GM19351 (cell line): ENCODE results near the gene ZSCAN22.
"Not testable (repeated sequence)": the region's sequence is repeated elsewhere in the genome, so short reads cannot be mapped to it uniquely, and the experiment has no call there.

Source experiments
- ATAC-seq: cut with Tn5 transposase; IDR thresholded peaks from one replicate; pipeline ENCODE4 v1.9.1; 2021; ENCODE audit warnings: mild to moderate bottlenecking, moderate library complexity; ENCODE audit not compliant: unreplicated experiment

The ZSCAN22 gene

DNA sequence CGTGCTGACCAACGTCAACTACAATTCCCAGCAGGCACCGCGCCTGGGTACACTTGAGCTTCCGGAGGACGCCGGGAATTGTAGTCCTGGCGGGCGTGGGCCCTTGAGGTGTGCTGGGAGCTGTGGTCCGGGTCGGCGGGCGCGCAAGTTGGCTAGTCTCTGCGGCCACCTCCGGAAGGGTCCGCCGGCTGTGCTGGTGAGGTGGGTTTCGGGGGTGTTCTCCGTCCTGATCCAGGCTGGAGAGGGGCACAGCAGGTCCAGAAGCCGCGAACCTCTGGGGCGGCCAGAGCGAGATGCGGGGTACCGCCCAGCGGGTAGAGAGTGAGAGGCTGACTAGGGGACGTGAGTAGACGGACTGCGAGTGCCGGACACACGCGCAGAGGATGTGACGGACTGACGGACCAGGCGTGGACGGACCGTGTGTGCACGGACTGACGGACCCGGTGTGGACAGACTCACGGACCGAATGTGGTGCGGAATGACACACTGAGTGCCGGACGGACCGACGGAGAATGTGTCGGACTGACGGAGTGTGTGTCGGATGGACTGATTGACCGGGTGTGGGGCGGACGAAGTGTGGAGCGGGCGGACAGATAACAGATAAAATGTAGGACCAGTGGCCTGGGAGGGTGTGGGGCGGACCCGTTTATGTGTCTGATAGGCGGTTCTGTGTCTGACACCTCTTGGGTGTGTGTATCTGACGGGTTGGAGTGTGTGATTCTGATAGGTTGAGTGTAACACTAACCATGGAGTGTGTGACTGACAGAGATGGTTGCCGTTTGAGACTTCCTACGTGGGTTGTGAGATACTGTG is at the start of gene ZSCAN22:
Gene ZSCAN22, plus strand, starts transcription at position 81 of the 813 bp plus-strand sequence. CDS start 7,809 bp downstream, outside the sequence.
- ATAC-seq = peak; percentile 88

DNA sequence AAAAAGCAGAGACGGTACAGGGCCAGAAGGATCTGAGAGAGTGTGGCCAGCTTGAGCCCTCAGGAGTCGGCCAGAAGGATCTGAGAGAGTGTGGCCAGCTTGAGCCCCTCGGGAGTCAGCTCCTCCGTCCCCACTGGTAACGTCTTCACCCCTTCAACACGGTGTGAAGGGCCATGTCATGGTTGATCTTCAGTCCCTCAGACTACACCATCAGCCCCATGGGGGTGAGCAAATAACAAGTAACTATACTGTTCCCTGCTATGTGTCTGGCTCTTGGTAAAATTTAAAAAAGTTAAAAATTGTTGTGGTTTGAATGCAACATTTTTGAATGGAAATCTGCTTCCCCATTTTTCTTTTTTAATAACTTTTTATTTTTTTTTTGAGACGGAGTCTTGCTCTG is 49.6 kb upstream of the ZSCAN22 start:
- ATAC-seq = no peak

DNA sequence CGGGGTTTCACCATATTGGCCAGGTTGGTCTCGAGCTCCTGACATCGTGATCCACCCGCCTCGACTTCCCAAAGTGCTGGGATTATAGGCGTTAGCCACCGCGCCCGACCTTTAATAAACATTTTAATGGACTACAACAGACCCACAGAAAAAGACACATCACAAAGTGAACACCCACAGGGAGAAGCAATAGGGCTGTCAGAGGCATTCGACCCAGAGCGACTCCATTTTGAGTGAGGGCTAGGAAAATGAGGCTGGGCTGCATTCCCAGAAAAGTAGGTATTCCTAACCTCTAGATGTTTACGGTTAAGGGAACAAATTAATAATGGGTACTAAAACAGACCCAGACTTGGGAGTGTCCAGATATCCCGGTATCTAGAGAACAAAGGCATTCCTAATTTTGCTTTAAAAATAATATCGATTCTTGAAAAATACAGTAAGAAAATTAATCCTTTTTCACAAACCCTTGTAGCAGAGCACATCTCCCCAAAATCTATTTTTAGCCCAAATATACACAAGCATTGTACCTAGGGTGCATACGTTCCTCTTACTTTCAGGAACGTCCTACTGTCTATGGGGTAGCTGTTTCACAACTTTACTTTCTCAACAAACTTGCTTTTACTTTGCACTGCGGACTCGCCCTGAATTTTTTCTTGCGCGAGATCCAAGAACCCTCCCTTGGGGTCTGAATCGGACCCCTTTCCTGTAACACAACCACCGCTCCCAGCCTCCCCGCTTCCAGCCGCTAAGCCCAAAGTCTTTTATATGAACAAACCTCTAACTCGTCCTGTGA is 48.9 kb upstream of the ZSCAN22 start:
- peak; percentile 8 for ATAC-seq

DNA sequence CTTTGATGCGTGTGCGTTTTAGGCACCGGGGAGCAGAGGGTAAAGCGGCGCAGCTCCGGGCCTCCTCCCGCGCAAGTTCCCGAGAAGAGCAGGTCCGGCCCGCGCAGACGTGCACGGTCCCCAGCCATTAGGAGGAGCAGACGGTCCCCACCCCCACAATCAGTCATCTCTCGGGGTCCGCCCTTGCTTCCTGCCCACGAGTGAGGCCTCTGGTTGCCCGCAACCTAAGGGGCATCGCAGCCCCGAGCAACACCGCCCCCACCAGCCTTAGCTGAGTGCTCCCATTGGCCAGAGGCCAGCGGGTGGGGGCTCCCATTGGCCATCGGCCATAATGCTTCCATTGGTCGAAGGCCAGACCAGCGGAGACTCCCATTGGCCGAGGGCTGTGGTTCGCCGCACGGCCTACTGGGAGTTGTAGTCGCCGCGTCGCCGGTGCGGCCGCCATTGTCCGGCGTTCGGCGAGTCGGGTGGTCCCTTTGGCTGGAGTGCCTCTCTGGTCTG is 48.2 kb upstream of the ZSCAN22 start, which contains the start of gene ZNF8:
Gene ZNF8, plus strand, starts transcription at position 415 of the 501 bp plus-strand sequence. CDS start 127 bp downstream, outside the sequence.
- peak; percentile 93 for ATAC-seq

DNA sequence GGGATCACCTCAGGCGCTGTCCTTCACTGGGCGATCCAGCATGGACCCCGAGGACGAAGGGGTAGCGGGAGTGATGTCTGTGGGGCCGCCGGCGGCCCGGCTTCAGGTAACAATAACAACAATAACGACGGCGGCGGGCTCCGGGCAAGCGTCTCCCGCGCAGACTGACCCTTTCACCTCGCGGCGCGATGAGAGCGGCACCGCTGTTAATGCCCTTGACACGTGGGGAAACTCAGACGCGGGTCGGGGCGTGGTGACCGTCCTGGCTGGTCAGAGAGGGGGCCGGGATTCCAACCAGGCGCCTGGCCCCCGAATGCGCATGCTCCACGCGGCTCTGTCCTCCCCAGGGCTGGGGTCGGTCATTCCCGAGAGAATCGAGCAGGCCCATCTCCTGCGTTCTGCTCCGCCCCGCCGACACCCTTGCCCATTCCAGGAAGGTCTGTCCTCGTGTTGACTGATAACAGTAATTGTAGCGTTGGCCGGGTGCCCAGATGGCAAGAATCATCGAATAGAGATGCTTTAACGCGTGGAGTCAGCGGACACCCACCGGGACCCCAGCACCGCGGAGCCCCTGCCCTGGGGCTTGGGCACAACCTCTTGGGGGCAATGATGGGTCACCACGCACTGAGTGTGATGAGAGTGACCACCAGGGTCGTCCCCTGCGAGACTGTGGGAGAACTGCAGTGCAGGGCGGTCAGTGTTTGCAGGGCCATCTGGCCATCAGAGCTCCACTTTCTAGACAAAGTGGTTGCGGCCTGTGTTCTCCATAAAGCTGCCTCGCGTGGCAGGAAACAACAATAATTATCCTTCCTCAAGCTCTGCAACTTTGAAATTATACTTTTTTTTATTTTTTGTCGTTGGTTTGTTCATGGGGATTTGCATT is 47.5 kb upstream of the ZSCAN22 start:
- peak; percentile 26 for ATAC-seq

DNA sequence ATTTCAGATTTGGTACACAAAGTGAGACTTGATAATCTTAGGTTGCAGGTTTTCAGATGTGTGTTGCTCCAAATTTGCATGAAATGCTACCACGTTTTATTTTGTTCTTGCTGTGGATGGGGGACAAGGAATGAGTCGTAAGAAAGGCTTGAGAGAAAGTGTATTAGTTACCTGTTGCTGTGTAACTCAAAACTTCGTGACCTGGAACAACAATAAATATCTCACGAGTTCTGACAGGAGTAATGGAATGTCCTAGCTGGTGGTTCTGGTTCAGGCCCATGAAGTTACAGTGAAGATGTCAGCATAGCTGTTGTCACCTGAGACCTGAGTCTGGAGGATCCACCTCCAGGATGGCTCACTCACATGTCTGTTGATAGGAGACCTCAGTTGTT is 46.9 kb upstream of the ZSCAN22 start:
- no peak for ATAC-seq

GRCh38 chr19:58284199-58284598 is 42.6 kb upstream of the ZSCAN22 start:
- ATAC-seq = no peak

DNA sequence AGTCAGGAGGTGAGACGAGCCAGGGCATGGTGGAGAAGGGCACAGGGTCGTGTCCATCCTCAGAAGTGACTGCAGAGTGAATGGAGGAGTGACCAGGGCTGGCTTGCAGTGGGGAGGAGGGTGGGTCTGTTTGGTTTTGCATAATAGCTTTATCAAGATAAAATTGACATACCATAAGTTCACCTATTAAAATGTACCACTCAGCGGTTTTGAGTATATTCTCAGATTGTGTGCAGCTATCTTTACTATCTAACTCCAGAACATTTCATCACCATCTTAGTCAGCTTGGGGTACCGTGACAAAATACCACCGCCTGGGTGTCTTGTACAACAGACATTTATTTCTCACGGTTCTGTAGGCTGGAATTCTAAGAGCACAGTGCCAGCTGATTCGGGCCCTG is 34.9 kb upstream of the ZSCAN22 start:
- no peak for ATAC-seq

DNA sequence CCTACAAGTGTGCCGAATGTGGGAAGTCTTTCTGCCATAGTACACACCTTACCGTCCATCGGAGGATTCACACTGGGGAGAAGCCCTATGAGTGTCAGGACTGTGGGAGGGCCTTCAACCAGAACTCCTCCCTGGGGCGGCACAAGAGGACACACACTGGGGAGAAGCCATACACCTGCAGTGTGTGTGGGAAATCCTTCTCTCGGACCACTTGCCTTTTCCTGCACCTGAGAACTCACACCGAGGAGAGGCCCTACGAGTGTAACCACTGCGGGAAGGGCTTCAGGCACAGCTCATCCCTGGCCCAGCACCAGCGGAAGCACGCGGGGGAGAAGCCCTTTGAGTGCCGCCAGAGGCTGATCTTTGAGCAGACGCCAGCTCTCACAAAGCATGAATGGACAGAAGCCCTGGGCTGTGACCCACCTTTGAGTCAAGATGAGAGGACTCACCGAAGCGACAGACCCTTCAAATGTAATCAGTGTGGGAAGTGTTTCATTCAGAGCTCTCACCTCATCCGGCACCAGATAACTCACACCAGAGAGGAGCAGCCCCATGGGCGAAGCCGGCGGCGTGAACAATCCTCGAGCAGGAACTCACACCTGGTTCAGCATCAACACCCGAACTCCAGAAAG is 31.9 kb upstream of the ZSCAN22 start:
- ATAC-seq = no peak

GRCh38 chr19:58296104-58296503 is 30.7 kb upstream of the ZSCAN22 start:
- no peak for ATAC-seq

DNA sequence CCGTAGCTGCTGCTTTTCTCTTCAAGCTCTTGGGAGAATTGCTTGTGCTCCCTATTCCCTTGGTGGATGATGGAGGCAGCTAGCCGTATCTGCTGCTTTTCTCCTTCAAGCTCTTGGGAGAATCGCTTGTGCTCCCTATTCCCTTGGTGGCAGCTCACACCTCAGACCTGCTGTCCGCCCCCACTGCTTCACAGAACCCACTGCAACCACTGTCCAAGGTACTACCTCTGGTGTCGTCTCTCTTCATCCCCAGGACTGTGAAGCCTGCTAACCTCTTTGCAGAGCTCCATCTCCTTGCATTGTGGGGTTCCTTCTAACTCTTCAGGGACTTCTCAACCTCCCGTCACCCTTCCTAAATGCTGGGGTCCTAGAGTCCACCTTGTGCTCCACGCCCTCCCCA is 26.2 kb upstream of the ZSCAN22 start:
- no peak for ATAC-seq

DNA sequence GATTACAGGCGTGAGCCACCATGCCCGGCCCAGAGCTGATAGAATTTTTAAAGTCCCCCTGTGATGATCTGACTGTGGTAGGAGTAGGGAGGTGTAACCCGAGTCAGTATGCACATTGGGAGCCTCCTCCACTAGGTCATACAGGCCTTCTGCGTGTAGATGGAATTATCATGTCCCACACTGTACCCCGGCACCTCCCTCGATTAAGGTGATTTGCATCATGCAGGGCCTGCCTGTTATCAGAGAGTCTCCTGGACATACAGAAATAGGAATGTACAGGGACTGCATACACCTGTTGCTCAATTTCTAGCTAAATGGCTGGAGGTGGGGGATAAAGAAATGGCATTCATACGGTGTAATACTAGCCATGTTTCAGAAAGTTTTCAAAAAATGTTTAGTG is 22.5 kb upstream of the ZSCAN22 start:
- ATAC-seq = no peak

GRCh38 chr19:58304748-58305064 is 22.1 kb upstream of the ZSCAN22 start:
- no peak for ATAC-seq

- peak; percentile 93 for ATAC-seq
These were observed 21.5 kb upstream of the ZSCAN22 start, which contains the start of gene ERVK3-1 for GRCh38 chr19:58305065-58305931. Gene ERVK3-1, plus strand, starts transcription at chr19:58305377. Its CDS starts 6,792 bp downstream, at chr19:58312169.

GRCh38 chr19:58305932-58306323 is 20.9 kb upstream of the ZSCAN22 start:
- ATAC-seq = no peak

DNA sequence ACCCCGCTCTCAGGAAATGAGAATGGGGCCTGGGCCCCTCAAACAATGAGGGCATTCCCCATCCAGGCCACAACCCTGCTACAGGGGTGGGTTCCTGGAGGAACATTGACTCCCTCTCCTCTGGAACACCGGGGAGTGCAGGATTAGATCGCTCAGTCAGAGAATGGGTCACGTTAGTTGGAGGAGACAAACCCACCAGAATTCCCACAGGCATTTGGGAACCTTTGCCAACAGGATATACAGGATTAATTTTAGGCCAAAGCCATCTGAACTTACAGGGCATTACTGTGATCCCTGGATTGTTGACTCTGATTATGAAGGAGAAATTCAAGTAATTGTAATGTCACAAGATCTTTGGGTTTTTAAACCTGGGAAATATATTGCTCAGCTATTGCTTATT is 19.1 kb upstream of the ZSCAN22 start:
- ATAC-seq = no peak

DNA sequence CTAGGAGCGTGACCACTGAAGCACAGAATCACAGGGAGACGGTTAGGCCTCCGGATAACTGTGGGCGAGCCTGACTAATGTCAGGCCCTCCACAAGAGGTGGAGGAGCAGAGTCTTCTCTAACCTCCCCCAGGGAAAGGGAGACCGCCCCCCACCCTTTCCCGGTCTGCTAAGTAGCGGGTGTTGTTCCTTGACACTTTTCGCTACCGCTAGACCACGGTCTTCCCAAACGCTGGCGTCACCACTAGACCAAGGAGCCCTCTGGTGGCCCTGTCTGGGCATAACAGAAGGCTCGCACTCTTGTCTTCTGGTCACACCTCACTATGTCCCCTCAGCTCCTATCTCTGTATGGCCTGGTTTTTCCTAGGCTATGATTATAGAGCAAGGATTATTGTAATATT is 16.1 kb upstream of the ZSCAN22 start:
- not testable (repeated sequence) for ATAC-seq

DNA sequence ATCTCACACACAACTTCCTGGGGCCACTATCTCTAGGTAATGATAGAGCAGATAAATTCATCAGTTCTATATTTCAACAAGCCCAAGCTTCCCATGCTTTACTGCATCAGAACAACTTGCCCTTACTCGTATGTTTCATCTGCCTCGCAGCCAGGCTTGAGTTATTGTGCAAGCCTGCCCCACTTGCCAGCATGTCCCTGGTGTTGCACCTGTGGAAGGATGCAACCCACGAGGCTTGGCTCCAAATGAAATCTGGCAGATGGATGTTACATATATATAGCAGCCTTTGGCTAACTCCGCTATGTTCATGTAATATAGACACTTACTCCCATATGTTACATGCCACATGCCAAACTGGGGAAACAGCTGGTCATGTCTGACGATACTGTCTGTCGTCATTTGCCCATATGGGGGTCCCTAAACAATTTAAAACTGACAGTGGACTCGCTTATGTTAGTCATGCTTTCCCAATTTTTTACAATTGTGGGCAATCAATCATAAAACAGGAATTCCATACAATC is 15.4 kb upstream of the ZSCAN22 start:
- ATAC-seq = no peak

- no peak for ATAC-seq
These were observed 11.2 kb upstream of the ZSCAN22 start for GRCh38 chr19:58315580-58315979.
